Endothelial cell (in vitro differentiated cells): ENCODE results near the gene TNFRSF1B. TPM values are rescaled to one million over a fixed set of nuclear protein-coding genes. Genes with fewer than 3 reads are reported as not detected.

Source experiments
- DNase-seq: peaks from one replicate; pipeline ENCODE4 v3.0.0; 2021; ENCODE audit warnings: low spot score
- H3K27ac Mint-ChIP-seq: one replicate; pipeline ENCODE4 v1.8.0; 2021; ENCODE audit warnings: mixed read lengths, inconsistent platforms; ENCODE audit not compliant: unreplicated experiment
- H3K27me3 Mint-ChIP-seq: one replicate; pipeline ENCODE4 v1.8.0; 2021; ENCODE audit warnings: mild to moderate bottlenecking, moderate library complexity, mixed read lengths, inconsistent platforms; ENCODE audit not compliant: unreplicated experiment
- H3K36me3 Mint-ChIP-seq: one replicate; pipeline ENCODE4 v1.8.0; 2021; ENCODE audit warnings: mild to moderate bottlenecking, low read depth, mixed read lengths, inconsistent platforms; ENCODE audit not compliant: unreplicated experiment
- H3K4me1 Mint-ChIP-seq: one replicate; pipeline ENCODE4 v1.8.0; 2021; ENCODE audit warnings: mild to moderate bottlenecking, mixed read lengths, inconsistent platforms; ENCODE audit not compliant: unreplicated experiment
- H3K4me3 Mint-ChIP-seq: one replicate; pipeline ENCODE4 v1.8.0; 2021; ENCODE audit warnings: mild to moderate bottlenecking, mixed read lengths, inconsistent platforms; ENCODE audit not compliant: unreplicated experiment
- H3K9me3 Mint-ChIP-seq: one replicate; pipeline ENCODE4 v1.8.0; 2021; ENCODE audit warnings: mixed read lengths, inconsistent platforms; ENCODE audit not compliant: unreplicated experiment
- total RNA-seq: library from RNA; stranded (reverse); fragmentation: NEBNext Ultra II Directional; extraction: Animal tissue kit (Norgen Biotek cat#: 25700); gene quantifications from one replicate; pipeline ENCODE4 v1.2.1, GENCODE V29; 2021; ENCODE audit not compliant: unreplicated experiment
- TF ChIP-seq, protein P1 (sequence below): fragments of 200-600 bp; sonication (generic); IDR thresholded peaks from one replicate; pipeline ENCODE4 v1.5.0; 2021; ENCODE audit warnings: antibody characterized with exemption; ENCODE audit not compliant: unreplicated experiment

The TNFRSF1B gene
- total RNA-seq, 1 donor from 2014 or later, result 142 TPM

DNA sequence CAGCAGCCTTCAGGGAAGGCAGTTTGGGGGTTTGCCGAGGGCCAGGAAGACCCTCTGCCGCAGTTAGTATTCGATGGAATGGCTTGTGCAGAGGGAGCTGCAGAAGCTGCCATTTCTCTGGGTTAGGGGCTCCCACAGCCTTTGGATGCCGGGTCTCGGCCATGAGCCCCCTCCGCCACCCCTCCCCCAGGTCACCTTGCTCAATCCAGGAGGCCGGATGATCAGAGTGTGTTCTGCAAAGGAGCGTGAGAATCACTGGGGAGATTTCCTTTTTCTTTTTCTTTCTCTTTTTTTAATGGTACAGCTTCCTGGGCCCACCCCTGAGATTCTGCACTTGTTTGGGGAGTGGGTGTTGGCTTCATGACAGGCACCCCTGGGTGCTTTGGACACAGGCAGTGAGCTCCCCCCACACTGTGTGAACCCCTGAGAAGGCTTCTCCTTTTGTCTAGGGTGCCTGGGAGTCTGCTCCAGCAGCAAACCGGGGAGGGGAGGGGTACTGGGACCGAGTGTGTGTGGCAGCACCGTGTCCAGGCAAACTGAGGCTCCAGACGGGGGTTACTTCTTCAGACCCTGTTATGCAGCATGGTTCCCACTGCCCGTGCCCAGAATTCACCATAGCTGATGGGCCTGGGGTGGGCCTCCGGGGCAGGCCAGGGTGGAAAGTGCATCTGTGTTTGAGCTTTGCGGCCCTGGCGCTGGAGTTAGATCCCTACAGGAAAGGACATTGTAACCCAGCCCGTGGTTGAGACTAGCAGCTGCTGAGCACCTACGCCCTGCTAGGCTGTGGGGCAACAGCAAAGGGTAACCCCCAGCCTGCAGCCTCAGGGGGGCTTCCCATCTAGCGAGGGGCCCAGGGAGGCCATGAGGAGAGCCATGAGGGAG lies 18.5 kb downstream of the TNFRSF1B start:
- H3K27ac Mint-ChIP-seq, result peak overlapping the region; percentile 61
- H3K36me3 Mint-ChIP-seq, result peaks cover 42% of the 10 kb centered on the region
- H3K27me3 Mint-ChIP-seq, result peaks cover 28% of the 10 kb centered on the region
- DNase-seq, result no peak
- H3K4me3 Mint-ChIP-seq, result no peak overlapping the region
- H3K4me1 Mint-ChIP-seq, result peaks cover 74% of the 10 kb centered on the region
- H3K9me3 Mint-ChIP-seq, result no peaks in the 10 kb centered on the region
- TF ChIP-seq, protein P1, sequence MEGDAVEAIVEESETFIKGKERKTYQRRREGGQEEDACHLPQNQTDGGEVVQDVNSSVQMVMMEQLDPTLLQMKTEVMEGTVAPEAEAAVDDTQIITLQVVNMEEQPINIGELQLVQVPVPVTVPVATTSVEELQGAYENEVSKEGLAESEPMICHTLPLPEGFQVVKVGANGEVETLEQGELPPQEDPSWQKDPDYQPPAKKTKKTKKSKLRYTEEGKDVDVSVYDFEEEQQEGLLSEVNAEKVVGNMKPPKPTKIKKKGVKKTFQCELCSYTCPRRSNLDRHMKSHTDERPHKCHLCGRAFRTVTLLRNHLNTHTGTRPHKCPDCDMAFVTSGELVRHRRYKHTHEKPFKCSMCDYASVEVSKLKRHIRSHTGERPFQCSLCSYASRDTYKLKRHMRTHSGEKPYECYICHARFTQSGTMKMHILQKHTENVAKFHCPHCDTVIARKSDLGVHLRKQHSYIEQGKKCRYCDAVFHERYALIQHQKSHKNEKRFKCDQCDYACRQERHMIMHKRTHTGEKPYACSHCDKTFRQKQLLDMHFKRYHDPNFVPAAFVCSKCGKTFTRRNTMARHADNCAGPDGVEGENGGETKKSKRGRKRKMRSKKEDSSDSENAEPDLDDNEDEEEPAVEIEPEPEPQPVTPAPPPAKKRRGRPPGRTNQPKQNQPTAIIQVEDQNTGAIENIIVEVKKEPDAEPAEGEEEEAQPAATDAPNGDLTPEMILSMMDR, result no peak

DNA sequence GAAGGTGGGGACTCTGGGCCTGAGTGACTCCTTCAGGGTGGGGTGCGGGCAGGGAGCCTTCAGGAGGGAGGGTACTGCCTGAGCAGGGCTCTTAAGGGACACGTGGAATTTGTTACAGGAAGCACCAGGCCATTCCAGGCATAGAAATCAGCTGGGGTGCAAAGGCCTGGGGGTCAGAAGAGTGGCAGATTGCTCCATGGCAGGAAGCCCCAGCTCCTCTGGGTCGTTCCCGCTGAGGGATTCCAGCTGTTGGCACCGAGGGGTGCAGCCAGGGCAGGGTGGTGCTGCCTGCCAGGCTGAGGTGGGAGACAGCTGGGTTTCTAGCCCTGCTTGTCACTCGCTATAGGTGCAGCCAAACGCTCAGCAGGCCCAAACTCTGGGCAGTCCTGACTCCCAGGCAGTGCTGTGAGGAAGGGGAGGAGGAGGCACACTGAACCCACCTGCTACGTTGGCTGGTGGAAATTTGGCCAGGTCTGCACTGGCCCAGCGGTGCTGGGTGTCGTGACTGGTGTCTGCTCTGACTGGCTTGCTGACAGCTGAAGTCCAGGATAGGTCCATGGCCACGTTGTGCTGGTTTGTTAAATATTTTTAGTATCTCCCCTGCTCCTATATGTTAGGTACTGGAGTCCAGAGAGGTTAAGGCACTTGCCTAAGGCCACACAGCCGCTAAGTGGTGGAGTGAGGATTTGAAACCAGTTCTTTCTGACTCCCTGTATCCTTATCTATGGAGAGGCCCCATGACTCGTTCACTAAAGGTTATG lies 19.3 kb downstream of the TNFRSF1B start:
- H3K9me3 Mint-ChIP-seq, result no peaks in the 10 kb centered on the region
- peaks cover 28% of the 10 kb centered on the region for H3K27me3 Mint-ChIP-seq
- TF ChIP-seq, protein P1, result no peak
- peaks cover 77% of the 10 kb centered on the region for H3K4me1 Mint-ChIP-seq
- no peak overlapping the region for H3K27ac Mint-ChIP-seq
- H3K36me3 Mint-ChIP-seq, result peaks cover 42% of the 10 kb centered on the region
- no peak overlapping the region for H3K4me3 Mint-ChIP-seq
- no peak for DNase-seq

DNA sequence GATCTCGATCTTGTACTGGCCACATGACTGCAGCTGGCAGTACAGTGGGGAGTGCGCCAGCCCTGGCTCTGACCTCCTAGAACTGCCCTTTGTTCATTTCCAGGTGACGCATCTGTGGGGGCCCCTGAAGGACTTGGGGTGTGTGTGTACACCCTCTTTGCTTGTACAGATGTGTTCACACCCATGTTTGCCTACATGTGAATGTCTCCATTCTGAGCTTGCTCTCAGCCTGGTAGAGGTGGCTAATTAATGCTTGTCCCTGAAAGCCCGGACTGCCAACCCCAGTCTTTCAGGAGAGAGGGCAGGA lies 19.8 kb downstream of the TNFRSF1B start:
- Mint-ChIP-seq H3K36me3 (peaks cover 42% of the 10 kb centered on the region), H3K27ac (no peak overlapping the region), H3K27me3 (peaks cover 28% of the 10 kb centered on the region), H3K9me3 (no peaks in the 10 kb centered on the region), H3K4me1 (peaks cover 72% of the 10 kb centered on the region), H3K4me3 (no peak overlapping the region)
- DNase-seq, result no peak
- TF ChIP-seq, protein P1, result no peak

DNA sequence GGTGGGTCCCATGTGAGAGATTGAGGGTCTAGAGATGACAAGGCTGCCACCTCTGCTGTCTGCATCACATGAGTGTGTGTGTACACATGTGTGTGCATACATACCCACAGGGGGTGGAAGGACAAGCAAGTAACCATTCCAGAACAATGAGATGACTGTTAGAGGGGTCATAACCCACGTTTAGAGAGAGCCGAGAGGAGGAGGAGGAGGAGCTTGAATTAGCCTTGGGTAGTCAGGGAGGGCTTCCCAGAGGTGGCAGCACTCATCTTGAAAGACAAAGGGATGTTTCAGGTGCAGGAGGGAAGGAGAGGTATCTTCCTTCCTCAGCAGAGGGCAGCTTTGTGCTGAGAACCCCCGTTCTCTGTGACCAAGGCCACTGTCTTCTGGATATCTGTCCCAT lies 21.3 kb downstream of the TNFRSF1B start:
- H3K4me3 Mint-ChIP-seq, result peak overlapping the region; percentile 34
- H3K9me3 Mint-ChIP-seq, result no peaks in the 10 kb centered on the region
- peaks cover 58% of the 10 kb centered on the region for H3K4me1 Mint-ChIP-seq
- H3K36me3 Mint-ChIP-seq, result peaks cover 40% of the 10 kb centered on the region
- TF ChIP-seq, protein P1, result no peak
- peak overlapping the region; percentile 70 for H3K27ac Mint-ChIP-seq
- peaks cover 27% of the 10 kb centered on the region for H3K27me3 Mint-ChIP-seq
- no peak for DNase-seq
